GM19193 (cell line): Measurements from ENCODE around the gene F2R.

Source experiments
- POLR2A ChIP-seq: IDR thresholded peaks from 4 replicates; pipeline ENCODE4 v1.6.1; 2011; ENCODE audit not compliant: insufficient read depth, insufficient read length; ENCODE audit errors: extremely low read depth

Gene F2R

GRCh38 chr5:76724871-76725270, 8.9 kb downstream of the F2R start:
- no peak for TF ChIP-seq POLR2A

- TF ChIP-seq POLR2A = no peak
These were observed 13.0 kb downstream of the F2R start for GRCh38 chr5:76728965-76729364.

- TF ChIP-seq POLR2A = no peak
These were observed 13.7 kb downstream of the F2R start for GRCh38 chr5:76729373-76730290.

GRCh38 chr5:76732405-76733048, 16.6 kb downstream of the F2R start:
- TF ChIP-seq POLR2A = no peak

- no peak for TF ChIP-seq POLR2A
These were observed 17.1 kb downstream of the F2R start for GRCh38 chr5:76733049-76733417.

GRCh38 chr5:76735762-76736545, 20.0 kb downstream of the F2R start:
- TF ChIP-seq POLR2A = no peak

- TF ChIP-seq POLR2A = no peak
These were observed 21.0 kb downstream of the F2R start for GRCh38 chr5:76736679-76737556.

GRCh38 chr5:76737846-76738245, 21.9 kb downstream of the F2R start:
- TF ChIP-seq POLR2A = no peak

- TF ChIP-seq POLR2A = no peak
These were observed 26.7 kb downstream of the F2R start for GRCh38 chr5:76742583-76742982.

- TF ChIP-seq POLR2A = no peak
These were observed 28.7 kb downstream of the F2R start for GRCh38 chr5:76744632-76745031.

GRCh38 chr5:76745670-76746069, 29.7 kb downstream of the F2R start:
- no peak for TF ChIP-seq POLR2A

- no peak for TF ChIP-seq POLR2A
These were observed 30.8 kb downstream of the F2R start for GRCh38 chr5:76746677-76747076.

GRCh38 chr5:76747706-76748105, 31.8 kb downstream of the F2R start:
- no peak for TF ChIP-seq POLR2A

GRCh38 chr5:76751291-76751690, 35.4 kb downstream of the F2R start:
- TF ChIP-seq POLR2A = no peak
